ENCODE measurements around the gene IP6K3.
A peak's percentile ranks its signal among the peaks of the same experiment; 100 is the strongest.

Gene IP6K3

GRCh38 chr6:33746651-33747100 is at the start of gene IP6K3:
TSS of gene IP6K3 (minus strand) at chr6:33746905. CDS start at chr6:33735476, 11,429 bp downstream.
- no peak for DNase-seq

- DNase-seq: no peak
Measured at GRCh38 chr6:33794910-33795623, 48.4 kb upstream of the IP6K3 start.

GRCh38 chr6:33792981-33793380 is 46.3 kb upstream of the IP6K3 start:
- DNase-seq: no peak

GRCh38 chr6:33791620-33792019 is 44.9 kb upstream of the IP6K3 start:
- no peak for DNase-seq

- DNase-seq: no peak
Measured at GRCh38 chr6:33790910-33791309, 44.2 kb upstream of the IP6K3 start.

GRCh38 chr6:33790379-33790778 is 43.7 kb upstream of the IP6K3 start:
- DNase-seq: no peak

- DNase-seq: no peak
Measured at GRCh38 chr6:33789550-33789895, 42.8 kb upstream of the IP6K3 start.

GRCh38 chr6:33788694-33789549 is 42.2 kb upstream of the IP6K3 start, which contains the start of gene LEMD2:
TSS of gene LEMD2 (minus strand) at chr6:33789130. CDS start at chr6:33789116, 14 bp downstream.
- DNase-seq: peak; percentile 89

GRCh38 chr6:33787954-33788693 is 41.4 kb upstream of the IP6K3 start:
- peak; percentile 61 for DNase-seq

- no peak for DNase-seq
Measured at GRCh38 chr6:33787346-33787953, 40.7 kb upstream of the IP6K3 start.

- no peak for DNase-seq
Measured at GRCh38 chr6:33786736-33787135, 40.0 kb upstream of the IP6K3 start.

GRCh38 chr6:33785778-33786177 is 39.1 kb upstream of the IP6K3 start:
- DNase-seq: no peak

- no peak for DNase-seq
Measured at GRCh38 chr6:33784787-33785186, 38.1 kb upstream of the IP6K3 start.

- DNase-seq: no peak
Measured at GRCh38 chr6:33783781-33784520, 37.2 kb upstream of the IP6K3 start.

GRCh38 chr6:33782561-33782960 is 35.9 kb upstream of the IP6K3 start:
- no peak for DNase-seq

- no peak for DNase-seq
Measured at GRCh38 chr6:33781131-33781975, 34.6 kb upstream of the IP6K3 start.

- DNase-seq: no peak
Measured at GRCh38 chr6:33779895-33780294, 33.2 kb upstream of the IP6K3 start.

- DNase-seq: no peak
Measured at GRCh38 chr6:33779290-33779689, 32.6 kb upstream of the IP6K3 start.

- no peak for DNase-seq
Measured at GRCh38 chr6:33778444-33779121, 31.9 kb upstream of the IP6K3 start.
